AG04450 (cell line): ENCODE data around the gene CMC4. TPM values are rescaled to one million over a fixed set of nuclear protein-coding genes. Genes with fewer than 3 reads are reported as not detected.

ENCODE experiments used
- CTCF ChIA-PET: fragments of 300-600, 350-600 bp; formaldehyde crosslinking; extraction: SDS; loops from one replicate; lab custom pipeline; 2022; ENCODE audit warnings: antibody characterized with exemption, inconsistent platforms; lab: Charles Lee
- POLR2A ChIA-PET: fragments of 350-600 bp; formaldehyde crosslinking; extraction: SDS; loops from one replicate; lab custom pipeline; 2021; ENCODE audit warnings: antibody characterized with exemption, inconsistent platforms; lab: Yijun Ruan, JAX
- DNase-seq: peaks from one replicate; pipeline ENCODE4 v3.0.0-alpha.2; 2011; ENCODE audit warnings: low read depth, low spot score
- H3K27ac ChIP-seq: one replicate; pipeline ENCODE4 v1.5.1; 2012; ENCODE audit warnings: low read depth, low read length, control low read depth
- H3K27me3 ChIP-seq: one replicate; pipeline ENCODE4 v1.6.0; 2012; ENCODE audit warnings: low read length; ENCODE audit not compliant: control insufficient read depth, insufficient read depth
- H3K4me3 ChIP-seq: 2 replicates; pipeline ENCODE4 v1.5.1; 2011; ENCODE audit warnings: mild to moderate bottlenecking, low read depth, low read length, control low read depth
- H3K9me3 ChIP-seq: 2 replicates; pipeline ENCODE4 v1.5.1; 2012; ENCODE audit warnings: low read length; ENCODE audit not compliant: control insufficient read depth, insufficient read depth
- CTCF ChIP-seq: IDR thresholded peaks from 2 replicates; pipeline ENCODE4 v1.5.1; 2011; ENCODE audit warnings: low read depth, low read length, control low read depth, inconsistent platforms
- polyA plus RNA-seq: library from polyadenylated mRNA; depleted of rRNA; stranded (reverse); fragments of >200 nt; gene quantifications from 2 replicates; pipeline ENCODE4 v1.2.3, GENCODE V29; 2011

CMC4 gene
- polyA plus RNA-seq, 1 experiment = 10.1 TPM

- Histone ChIP-seq H3K4me3 (no peak overlapping the region), H3K27ac (no peak overlapping the region), H3K9me3 (no peaks in the 10 kb centered on the region), H3K27me3 (no peaks in the 10 kb centered on the region)
- ChIA-PET CTCF (interaction anchor here (0.7 to 2.0 kb wide), 3 partner anchors 14 to 44 kb away, joined by 3 to 8 read pairs (median 3); no protein-coding TSS in a partner anchor), POLR2A (no interaction called here)
- no peak for DNase-seq
- TF ChIP-seq CTCF = no peak
Observed at GRCh38 chrX:155108427-155108826, 37.5 kb upstream of the CMC4 start.

- DNase-seq = no peak
- Histone ChIP-seq H3K4me3 (no peak overlapping the region), H3K9me3 (no peaks in the 10 kb centered on the region), H3K27me3 (no peaks in the 10 kb centered on the region), H3K27ac (no peak overlapping the region)
- no peak for TF ChIP-seq CTCF
- ChIA-PET POLR2A (no interaction called here), CTCF (interaction anchor here (4.2 kb wide), 1 partner anchor 12 kb away, joined by 27 read pairs; no protein-coding TSS in a partner anchor)
Observed at GRCh38 chrX:155105919-155106318, 35.0 kb upstream of the CMC4 start.

- no peak for DNase-seq
- no peaks in the 10 kb centered on the region for H3K27me3 ChIP-seq
- H3K27ac ChIP-seq = no peak overlapping the region
- peak; percentile 62 for TF ChIP-seq CTCF
- CTCF ChIA-PET = interaction anchor here (0.6 to 2.8 kb wide), 22 partner anchors 8 to 193 kb away, joined by 3 to 27 read pairs (median 4); partner anchors contain the start of gene VBP1
- POLR2A ChIA-PET = no interaction called here
- H3K9me3 ChIP-seq = no peaks in the 10 kb centered on the region
- H3K4me3 ChIP-seq = no peak overlapping the region
Observed at GRCh38 chrX:155094468-155095061, 23.6 kb upstream of the CMC4 start.

- POLR2A ChIA-PET = no interaction called here
- Histone ChIP-seq H3K9me3 (no peaks in the 10 kb centered on the region; the same call in 1 of the 2 replicates), H3K4me3 (no peak overlapping the region), H3K27ac (no peak overlapping the region), H3K27me3 (no peaks in the 10 kb centered on the region)
- no peak for DNase-seq
- no peak for TF ChIP-seq CTCF
- CTCF ChIA-PET = interaction anchor here (0.7 to 1.6 kb wide), 9 partner anchors 8 to 169 kb away, joined by 3 to 8 read pairs (median 4); partner anchors contain the start of gene BRCC3
Observed at GRCh38 chrX:155086961-155087735, 16.2 kb upstream of the CMC4 start.
